Thyroid gland (tissue), 4 donors: Measurements from ENCODE around the gene SKI. TPM values are rescaled to one million over a fixed set of nuclear protein-coding genes. Genes with fewer than 3 reads are reported as not detected.

Experiments
- DNase-seq, 2 donors: peaks; one replicate each; pipeline ENCODE4 v3.0.0-alpha.2; 2019
- H3K27ac ChIP-seq, 3 donors: fragments of 200-600 bp; sonication (generic); 1 replicate in 2 of 3; 2 replicates in 1 of 3; pipeline ENCODE4 v1.5.1; 2016 to 2019; ENCODE audit warnings: mild to moderate bottlenecking in 1 of 3, moderate library complexity in 1 of 3
- H3K27me3 ChIP-seq: fragments of 200-600 bp; sonication (generic); one replicate; pipeline ENCODE4 v1.5.1; 2019
- H3K36me3 ChIP-seq, 2 donors: fragments of 200-600 bp; sonication (generic); one replicate each; pipeline ENCODE4 v1.5.1; 2016 to 2019
- H3K4me1 ChIP-seq, 2 donors: fragments of 200-600 bp; sonication (generic); one replicate each; pipeline ENCODE4 v1.5.1; 2017 to 2019
- H3K4me3 ChIP-seq, 3 donors: fragments of 200-600 bp; sonication (generic); replicated peaks in 1 of 3; 1 replicate in 2 of 3; 2 replicates in 1 of 3; pipeline ENCODE4 v1.5.1; 2016; ENCODE audit warnings: mild to moderate bottlenecking in 1 of 3
- H3K9me3 ChIP-seq: fragments of 200-600 bp; sonication (generic); one replicate; pipeline ENCODE4 v1.5.1; 2017
- CTCF ChIP-seq, 6 experiments: fragments of 200-600 bp in 3 of 6; fragments of 450-650 bp in 3 of 6; sonication (generic) in 3 of 6; IDR thresholded peaks; one replicate each; pipeline ENCODE4 v1.5.1; 2016 to 2019; ENCODE audit warnings: antibody characterized with exemption in 6 of 6, mild to moderate bottlenecking in 2 of 6, inconsistent platforms in 1 of 6, moderate library complexity in 1 of 6
- POLR2A ChIP-seq, 2 donors: fragments of 450-650 bp; IDR thresholded peaks; one replicate each; pipeline ENCODE4 v1.6.1; 2017; ENCODE audit warnings: antibody characterized with exemption in 2 of 2, mild to moderate bottlenecking in 2 of 2, moderate library complexity in 1 of 2
- WGBS, 2 donors: methylation state at CpG; one replicate each; pipeline ENCODE4 v1.1.5; 2017; 5-methylcytosine and 5-hydroxymethylcytosine counted together
- intact Hi-C: fragments of 100-400 bp; cut with DNase I; formaldehyde crosslinking; loops from one replicate; pipeline ENCODE4 v1.15.1; 2023
- total RNA-seq, 4 donors: library from RNA; depleted of rRNA; stranded (reverse); fragments of >200 nt; gene quantifications; one replicate each; pipeline ENCODE4 v1.2.3, GENCODE V29; 2016

Gene SKI
- total RNA-seq, 4 donors from 2014 or later = 31.4 to 59.6 (median 39.9) TPM

GRCh38 chr1:2202843-2203601, 25.1 kb upstream of the SKI start:
- no peaks in the 10 kb centered on the region for H3K36me3 ChIP-seq
- peaks cover 20 to 54% of the 10 kb centered on the region in 2 donors for H3K4me1 ChIP-seq
- TF ChIP-seq POLR2A (IDR thresholded peaks at IDR 0.05) (no peak), CTCF (IDR thresholded peaks at IDR 0.05) (no peak)
- intact Hi-C loops = loop anchor here (10.0 kb wide), 1 partner anchor 342 kb away; no protein-coding TSS in a partner anchor
- WGBS, 2 donors = 90 to 93% methylated on average over 9 of the region's 15 CpGs
- peak overlapping the region in 1 of 3 donors; percentile 73 for H3K27ac ChIP-seq
- no peak for DNase-seq
- H3K9me3 ChIP-seq = no peaks in the 10 kb centered on the region
- H3K27me3 ChIP-seq = no peaks in the 10 kb centered on the region
- H3K4me3 ChIP-seq = no peak overlapping the region

- 77% methylated on average over 18 of the region's 25 CpGs; no CpG with 5 or more reads in 1 of the 2 donors for WGBS, 2 donors
- Histone ChIP-seq H3K4me3 (peak overlapping the region in 1 of 3 donors; percentile 34), H3K9me3 (no peaks in the 10 kb centered on the region), H3K4me1 (peaks cover 25 to 57% of the 10 kb centered on the region in 2 donors), H3K27ac (peak overlapping the region in 2 of 3 donors; percentile 73 to 76), H3K36me3 (no peaks in the 10 kb centered on the region), H3K27me3 (no peaks in the 10 kb centered on the region)
- TF ChIP-seq POLR2A (IDR thresholded peaks at IDR 0.05) = no peak
- TF ChIP-seq CTCF (IDR thresholded peaks at IDR 0.05) = no peak
- intact Hi-C loops = loop anchor here (10.0 kb wide), 1 partner anchor 341 kb away; no protein-coding TSS in a partner anchor
- no peak for DNase-seq
These were observed 24.3 kb upstream of the SKI start for GRCh38 chr1:2203671-2204414.

GRCh38 chr1:2204415-2205190, 23.5 kb upstream of the SKI start:
- DNase-seq = peak; percentile 44 to 79
- peaks cover 25 to 59% of the 10 kb centered on the region in 2 donors for H3K4me1 ChIP-seq
- TF ChIP-seq POLR2A (IDR thresholded peaks at IDR 0.05) (peak in 1 of 2 donors; percentile 51), CTCF (IDR thresholded peaks at IDR 0.05) (no peak)

GRCh38 chr1:2205191-2205952, 22.7 kb upstream of the SKI start:
- WGBS, 2 donors = 11 to 41% methylated on average over 18 to 19 of the region's 84 CpGs
- peak overlapping the region in 1 of 3 donors; percentile 46 for H3K4me3 ChIP-seq
- no peaks in the 10 kb centered on the region for H3K36me3 ChIP-seq
- intact Hi-C loops = loop anchor here (10.0 kb wide), 1 partner anchor 339 kb away; no protein-coding TSS in a partner anchor
- no peaks in the 10 kb centered on the region for H3K9me3 ChIP-seq
- H3K27ac ChIP-seq = peak overlapping the region; percentile 71 to 87 (median 76)
- TF ChIP-seq POLR2A (IDR thresholded peaks at IDR 0.05) (peak in 1 of 2 donors; percentile 69), CTCF (IDR thresholded peaks at IDR 0.05) (peak in 2 of 6 experiments; percentile 3 to 25)
- peaks cover 25 to 59% of the 10 kb centered on the region in 2 donors for H3K4me1 ChIP-seq
- H3K27me3 ChIP-seq = no peaks in the 10 kb centered on the region
- DNase-seq = peak; percentile 96

More at GRCh38 chr1:2204415-2205190, 23.5 kb upstream of the SKI start:
- Histone ChIP-seq H3K4me3 (peak overlapping the region in 1 of 3 donors; percentile 34), H3K27me3 (no peaks in the 10 kb centered on the region), H3K9me3 (no peaks in the 10 kb centered on the region), H3K36me3 (no peaks in the 10 kb centered on the region), H3K27ac (peak overlapping the region; percentile 66 to 76 (median 73))
- 4 to 6% methylated on average over 10 to 17 of the region's 60 CpGs for WGBS, 2 donors
- intact Hi-C loops = loop anchor here (10.0 kb wide), 1 partner anchor 340 kb away; no protein-coding TSS in a partner anchor
